Skeletal muscle satellite cell (primary cell): ENCODE results near the gene ITGB1.
"Not testable (repeated sequence)": the region's sequence is repeated elsewhere in the genome, so short reads cannot be mapped to it uniquely, and the experiment has no call there.

Source experiments
- H3K27me3 ChIP-seq: 2 replicates; pipeline ENCODE4 v1.7.0; 2013; ENCODE audit warnings: low read length; ENCODE audit not compliant: control insufficient read depth, insufficient read depth
- H3K36me3 ChIP-seq: 2 replicates; pipeline ENCODE4 v1.7.0; 2013; ENCODE audit warnings: mild to moderate bottlenecking, control low read depth, low read length; ENCODE audit not compliant: insufficient read depth
- H3K4me1 ChIP-seq: 2 replicates; pipeline ENCODE4 v1.7.0; 2013; ENCODE audit warnings: low read length; ENCODE audit not compliant: control insufficient read depth, insufficient read depth
- H3K4me2 ChIP-seq: 2 replicates; pipeline ENCODE4 v1.7.0; 2013; ENCODE audit warnings: mild to moderate bottlenecking, low read length
- H3K4me3 ChIP-seq: 2 replicates; pipeline ENCODE4 v1.7.0; 2013; ENCODE audit warnings: low read length
- H3K9ac ChIP-seq: 2 replicates; pipeline ENCODE4 v1.7.0; 2013; ENCODE audit warnings: mild to moderate bottlenecking, low read depth, low read length, moderate library complexity
- H3K9me3 ChIP-seq: replicated peaks from 2 replicates; pipeline ENCODE4 v1.7.0; 2013; ENCODE audit warnings: mild to moderate bottlenecking, control low read depth, low read length

ITGB1 gene

GRCh38 chr10:32979041-32979440 lies 21.0 kb upstream of the ITGB1 start:
- H3K4me1 ChIP-seq, result peaks cover 40% of the 10 kb centered on the region
- H3K9ac ChIP-seq, result no peak overlapping the region
- H3K36me3 ChIP-seq, result no peaks in the 10 kb centered on the region
- no peaks in the 10 kb centered on the region for H3K27me3 ChIP-seq
- no peaks in the 10 kb centered on the region for H3K9me3 ChIP-seq
- H3K4me2 ChIP-seq, result no peak overlapping the region
- H3K4me3 ChIP-seq, result no peak overlapping the region

DNA sequence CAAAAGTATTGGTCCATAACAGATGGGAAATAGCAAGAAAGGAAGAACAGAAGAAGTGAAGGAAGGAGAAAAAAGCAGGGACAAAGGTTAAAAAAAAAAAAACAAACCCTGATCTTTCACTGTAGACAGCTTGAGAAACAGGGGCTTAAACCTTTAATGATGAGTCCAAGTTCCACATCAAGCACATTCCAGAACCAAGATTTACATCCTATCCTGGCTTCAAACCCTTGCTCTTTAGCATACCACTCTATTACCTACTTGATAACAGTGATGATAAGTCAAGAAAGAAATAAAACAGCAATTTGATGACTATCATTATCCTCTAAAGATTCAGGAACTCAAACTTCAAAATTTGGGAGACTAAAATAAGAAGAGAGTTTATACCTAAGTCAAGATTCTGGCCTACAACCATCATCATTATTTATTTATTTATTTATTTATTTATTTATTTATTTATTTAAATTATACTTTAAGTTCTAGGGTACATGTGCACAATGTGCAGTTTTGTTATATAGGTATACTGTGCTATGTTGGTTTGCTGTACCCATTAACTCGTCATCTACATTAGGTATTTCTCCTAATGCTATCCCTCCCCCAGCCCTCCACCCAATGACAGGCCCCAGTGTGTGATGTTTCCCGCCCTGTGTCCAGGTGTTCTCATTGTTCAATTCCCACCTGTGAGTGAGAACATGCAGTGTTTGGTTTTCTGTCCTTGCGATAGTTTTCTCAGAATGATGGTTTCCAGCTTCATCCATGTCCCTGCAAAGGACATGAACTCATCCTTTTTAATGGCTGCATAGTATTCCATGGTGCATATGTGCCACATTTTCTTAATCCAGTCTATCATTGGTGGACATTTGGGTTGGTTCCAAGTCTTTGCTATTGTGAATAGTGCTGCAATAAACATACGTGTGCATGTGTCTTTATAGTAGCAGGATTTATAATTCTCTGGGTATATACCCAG lies 20.1 kb upstream of the ITGB1 start:
- H3K4me2 ChIP-seq, H3K36me3 ChIP-seq: not testable (repeated sequence)

GRCh38 chr10:32976338-32976737 lies 18.3 kb upstream of the ITGB1 start:
- Histone ChIP-seq H3K27me3 (no peaks in the 10 kb centered on the region), H3K9ac (no peak overlapping the region), H3K4me3 (no peak overlapping the region)

More for the DNA sequence above, 20.1 kb upstream of the ITGB1 start:
- H3K9ac ChIP-seq, H3K27me3 ChIP-seq, H3K4me3 ChIP-seq, H3K9me3 ChIP-seq: not testable (repeated sequence)
- H3K4me1 ChIP-seq, result peaks cover 30% of the 10 kb centered on the region

GRCh38 chr10:32972929-32973328 lies 14.9 kb upstream of the ITGB1 start:
- H3K36me3 ChIP-seq, result no peaks in the 10 kb centered on the region
- no peak overlapping the region for H3K9ac ChIP-seq
- no peak overlapping the region for H3K4me3 ChIP-seq
- H3K27me3 ChIP-seq, result no peaks in the 10 kb centered on the region
- H3K4me1 ChIP-seq, result peaks cover 10% of the 10 kb centered on the region
- no peaks in the 10 kb centered on the region for H3K9me3 ChIP-seq
- no peak overlapping the region for H3K4me2 ChIP-seq

More at GRCh38 chr10:32976338-32976737, 18.3 kb upstream of the ITGB1 start:
- no peak overlapping the region for H3K4me2 ChIP-seq
- peaks cover 25% of the 10 kb centered on the region for H3K4me1 ChIP-seq
- H3K36me3 ChIP-seq, result no peaks in the 10 kb centered on the region
- no peaks in the 10 kb centered on the region for H3K9me3 ChIP-seq

DNA sequence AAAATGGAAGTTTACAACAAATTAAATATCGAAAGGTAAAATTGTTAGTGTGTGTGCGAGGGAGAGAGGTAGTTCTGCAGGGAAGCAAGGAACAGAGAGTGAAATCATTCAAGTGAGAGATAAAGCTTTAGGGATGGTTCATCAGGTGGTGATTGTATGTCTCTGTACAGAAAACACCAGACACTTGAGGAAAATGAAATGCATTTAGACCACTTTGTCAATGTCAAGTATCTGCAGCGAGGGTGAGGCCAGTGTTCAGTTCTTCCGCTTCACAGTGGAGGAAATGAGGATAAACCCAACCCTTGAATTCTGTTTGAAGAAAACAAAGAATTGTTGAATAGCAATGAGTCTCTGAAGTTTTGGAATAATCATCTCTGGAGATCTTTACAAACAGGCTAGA lies 14.4 kb upstream of the ITGB1 start:
- H3K9me3 ChIP-seq, result no peaks in the 10 kb centered on the region
- H3K36me3 ChIP-seq, result no peaks in the 10 kb centered on the region
- no peak overlapping the region for H3K4me2 ChIP-seq
- H3K9ac ChIP-seq, result no peak overlapping the region
- H3K4me3 ChIP-seq, result no peak overlapping the region
- H3K4me1 ChIP-seq, result peaks cover 10% of the 10 kb centered on the region
- H3K27me3 ChIP-seq, result no peaks in the 10 kb centered on the region

DNA sequence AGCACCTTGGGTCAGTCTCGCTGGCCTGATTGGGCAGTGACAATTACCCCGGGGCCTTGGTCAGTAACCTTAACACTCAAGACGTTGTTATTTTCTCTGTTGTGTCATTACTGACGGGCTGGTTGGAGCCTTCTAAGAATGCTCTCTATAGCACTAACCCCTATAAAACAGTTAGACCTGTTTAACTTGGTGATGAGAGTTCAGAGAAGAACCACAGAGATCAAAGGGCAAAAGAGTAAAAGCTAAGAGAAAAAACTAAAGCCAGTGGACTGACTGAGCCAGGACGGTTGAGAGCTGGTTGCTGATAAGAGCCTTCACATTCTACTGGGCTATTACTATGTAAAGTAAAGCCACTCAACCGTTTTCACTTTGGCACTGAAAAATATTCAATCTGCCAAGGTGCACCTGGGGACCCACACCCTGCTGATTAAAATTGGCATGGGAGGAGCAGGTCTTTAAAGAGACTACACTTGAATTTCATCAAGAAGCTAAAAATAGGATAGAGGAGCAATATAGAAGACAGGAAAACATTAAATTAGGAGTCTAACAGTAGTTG lies 13.6 kb upstream of the ITGB1 start:
- Histone ChIP-seq H3K9me3 (no peaks in the 10 kb centered on the region), H3K27me3 (no peaks in the 10 kb centered on the region), H3K4me2 (no peak overlapping the region), H3K4me3 (no peak overlapping the region), H3K36me3 (no peaks in the 10 kb centered on the region), H3K4me1 (peaks cover 10% of the 10 kb centered on the region), H3K9ac (no peak overlapping the region)

GRCh38 chr10:32970910-32971309 lies 12.9 kb upstream of the ITGB1 start:
- Histone ChIP-seq H3K27me3 (no peaks in the 10 kb centered on the region), H3K9me3 (no peaks in the 10 kb centered on the region), H3K4me1 (peaks cover 10% of the 10 kb centered on the region), H3K9ac (no peak overlapping the region), H3K4me2 (no peak overlapping the region), H3K4me3 (no peak overlapping the region), H3K36me3 (no peaks in the 10 kb centered on the region)

GRCh38 chr10:32964270-32964669 lies 6.2 kb upstream of the ITGB1 start:
- no peak overlapping the region for H3K4me3 ChIP-seq
- no peaks in the 10 kb centered on the region for H3K27me3 ChIP-seq
- no peaks in the 10 kb centered on the region for H3K9me3 ChIP-seq
- H3K9ac ChIP-seq, result no peak overlapping the region
- H3K4me1 ChIP-seq, result peaks cover 48% of the 10 kb centered on the region
- H3K4me2 ChIP-seq, result no peak overlapping the region
- no peaks in the 10 kb centered on the region for H3K36me3 ChIP-seq

GRCh38 chr10:32963096-32963495 lies 5.1 kb upstream of the ITGB1 start:
- Histone ChIP-seq H3K36me3 (no peaks in the 10 kb centered on the region), H3K9me3 (no peaks in the 10 kb centered on the region), H3K4me2 (peak overlapping the region; percentile 66), H3K9ac (peak overlapping the region; percentile 71), H3K27me3 (no peaks in the 10 kb centered on the region), H3K4me1 (peaks cover 48% of the 10 kb centered on the region), H3K4me3 (peak overlapping the region; percentile 9)

- peak overlapping the region; percentile 71 for H3K9ac ChIP-seq
- no peaks in the 10 kb centered on the region for H3K27me3 ChIP-seq
- H3K4me1 ChIP-seq, result peaks cover 48% of the 10 kb centered on the region
- peak overlapping the region; percentile 22 for H3K4me3 ChIP-seq
- H3K36me3 ChIP-seq, result no peaks in the 10 kb centered on the region
- peak overlapping the region; percentile 66 for H3K4me2 ChIP-seq
- no peaks in the 10 kb centered on the region for H3K9me3 ChIP-seq
These were observed 4.5 kb upstream of the ITGB1 start for GRCh38 chr10:32962521-32962920.

DNA sequence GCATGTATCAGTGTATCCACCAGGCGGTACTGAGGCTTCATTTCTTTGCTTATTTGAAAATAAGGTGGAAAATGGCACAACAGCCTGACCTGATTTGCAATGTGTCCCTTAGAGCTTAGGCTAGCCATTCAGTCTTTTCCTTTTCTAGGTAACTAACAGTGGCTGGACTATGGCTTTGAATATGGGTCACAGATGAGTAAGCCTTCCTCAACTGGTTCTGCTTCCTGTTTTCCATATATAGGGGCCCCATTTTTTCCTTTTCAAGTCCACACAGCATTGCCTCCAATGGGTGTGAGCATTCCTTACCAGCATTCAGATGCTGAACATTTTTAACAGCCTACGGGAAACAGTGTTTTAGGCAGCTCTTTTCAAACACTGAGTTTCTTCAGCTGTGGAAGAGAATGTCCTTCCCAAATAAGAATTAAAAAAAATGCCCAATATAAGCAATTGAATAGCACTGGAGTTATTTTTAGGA lies 3.9 kb upstream of the ITGB1 start:
- Histone ChIP-seq H3K4me1 (peaks cover 48% of the 10 kb centered on the region), H3K4me2 (peak overlapping the region; percentile 66), H3K9me3 (no peaks in the 10 kb centered on the region), H3K36me3 (peaks cover 1% of the 10 kb centered on the region), H3K4me3 (peak overlapping the region; percentile 20), H3K9ac (peak overlapping the region; percentile 71), H3K27me3 (no peaks in the 10 kb centered on the region)
